ENCODE results near the gene CKS1B. TPM values are rescaled to one million over a fixed set of nuclear protein-coding genes. Genes with fewer than 3 reads are reported as not detected.
A peak's percentile ranks its signal among the peaks of the same experiment; 100 is the strongest.

CKS1B gene
- total RNA-seq, 2 experiments from 2014 or later: 1.4 to 3.9 TPM

DNA sequence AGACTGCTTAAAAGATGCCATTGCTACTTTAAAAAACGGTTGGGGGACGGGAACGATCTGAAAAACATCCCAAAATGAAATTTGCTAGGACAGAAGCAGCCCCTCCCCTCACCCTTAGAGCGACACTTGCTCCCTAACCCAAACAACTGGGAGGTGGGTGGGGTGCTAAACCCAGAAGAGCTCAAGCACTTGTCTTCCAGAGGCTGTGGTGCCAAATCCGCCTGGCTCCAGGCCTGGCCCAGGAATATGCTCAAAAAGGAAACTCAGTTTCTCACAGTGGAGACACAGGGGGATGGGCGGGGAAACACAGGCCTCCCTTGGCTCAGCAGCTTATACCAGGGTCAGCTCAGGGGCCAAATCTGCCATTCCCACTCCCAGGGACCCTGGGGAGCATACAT lies 17.9 kb upstream of the CKS1B start:
- Mint-ChIP-seq H3K4me3 (peak overlapping the region; percentile 95), H3K4me1 (ENCODE audit: low read depth) (peaks cover 58% of the 10 kb centered on the region), H3K27me3 (no peaks in the 10 kb centered on the region), H3K9me3 (no peaks in the 10 kb centered on the region), H3K27ac (peak overlapping the region; percentile 96), H3K36me3 (ENCODE audit: low read depth) (peaks cover 57% of the 10 kb centered on the region)
- DNase-seq (peak in 1 of 14 experiments; percentile 42), ATAC-seq (ENCODE audit: poor library complexity) (no peak)
- CTCF ChIA-PET: interaction anchor here (1.0 to 5.3 kb wide), 9 partner anchors 17 to 128 kb away, joined by 3 to 62 read pairs (median 9); partner anchors contain the start of genes CKS1B and PMVK
- Histone ChIP-seq H3K4me3 (ENCODE audit: low read length) (peak overlapping the region; percentile 69), H3K27ac (ENCODE audit: low read depth in 1 of 2, low read length in 2 of 2) (peak overlapping the region; percentile 100), H3K27me3 (ENCODE audit: control insufficient read depth in 1 of 2, insufficient read depth in 2 of 2, low read length in 2 of 2) (no peaks in the 10 kb centered on the region), H3K36me3 (ENCODE audit: insufficient read depth, low read length) (peaks cover 38% of the 10 kb centered on the region), H3K9me3 (ENCODE audit: control insufficient read depth in 1 of 2, insufficient read depth in 1 of 2, low read length in 2 of 2) (no peaks in the 10 kb centered on the region), H3K4me1 (ENCODE audit: insufficient read depth, low read length) (peaks cover 93% of the 10 kb centered on the region)
- intact Hi-C loops (cut with DNase I, micrococcal nuclease): loop anchor here (2.0 to 10.0 kb wide), 2 partner anchors 16 to 128 kb away; no protein-coding TSS in a partner anchor
- POLR2A ChIA-PET: interaction anchor here (1.0 to 6.6 kb wide), 9 partner anchors 14 to 129 kb away, joined by 3 to 72 read pairs (median 17); partner anchors contain the start of genes CKS1B, FLAD1, KCNN3 and SHC1
- TF ChIP-seq, protein P1, sequence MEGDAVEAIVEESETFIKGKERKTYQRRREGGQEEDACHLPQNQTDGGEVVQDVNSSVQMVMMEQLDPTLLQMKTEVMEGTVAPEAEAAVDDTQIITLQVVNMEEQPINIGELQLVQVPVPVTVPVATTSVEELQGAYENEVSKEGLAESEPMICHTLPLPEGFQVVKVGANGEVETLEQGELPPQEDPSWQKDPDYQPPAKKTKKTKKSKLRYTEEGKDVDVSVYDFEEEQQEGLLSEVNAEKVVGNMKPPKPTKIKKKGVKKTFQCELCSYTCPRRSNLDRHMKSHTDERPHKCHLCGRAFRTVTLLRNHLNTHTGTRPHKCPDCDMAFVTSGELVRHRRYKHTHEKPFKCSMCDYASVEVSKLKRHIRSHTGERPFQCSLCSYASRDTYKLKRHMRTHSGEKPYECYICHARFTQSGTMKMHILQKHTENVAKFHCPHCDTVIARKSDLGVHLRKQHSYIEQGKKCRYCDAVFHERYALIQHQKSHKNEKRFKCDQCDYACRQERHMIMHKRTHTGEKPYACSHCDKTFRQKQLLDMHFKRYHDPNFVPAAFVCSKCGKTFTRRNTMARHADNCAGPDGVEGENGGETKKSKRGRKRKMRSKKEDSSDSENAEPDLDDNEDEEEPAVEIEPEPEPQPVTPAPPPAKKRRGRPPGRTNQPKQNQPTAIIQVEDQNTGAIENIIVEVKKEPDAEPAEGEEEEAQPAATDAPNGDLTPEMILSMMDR (IDR thresholded peaks at IDR 0.05): no peak

DNA sequence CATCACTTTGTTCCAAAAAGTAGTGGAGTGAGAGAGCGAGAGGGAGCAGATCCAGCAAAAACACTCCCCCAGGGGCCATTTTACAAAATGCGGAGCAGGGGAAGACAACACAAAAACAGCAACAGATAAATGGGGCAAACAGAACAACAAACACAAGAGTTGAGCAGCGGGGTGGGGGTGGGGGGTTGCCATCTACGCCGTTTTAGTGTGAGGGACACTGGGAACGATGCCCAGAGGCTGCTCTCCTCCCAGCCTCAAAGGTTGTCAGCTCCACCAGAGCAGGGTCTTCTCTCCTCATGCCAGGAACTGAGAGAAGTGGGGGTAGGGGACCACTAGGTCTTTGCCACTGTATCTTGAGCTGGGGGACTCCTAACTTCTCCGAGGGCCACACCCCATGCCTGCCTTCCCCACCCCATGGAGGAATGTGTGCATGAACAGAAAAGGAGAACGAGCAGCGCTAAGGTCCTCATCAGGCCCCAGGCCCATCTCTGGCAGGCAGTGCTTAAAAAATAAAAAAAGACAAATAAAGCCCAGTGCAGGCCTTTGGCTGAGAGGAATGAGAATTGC lies 17.3 kb upstream of the CKS1B start:
- ChIA-PET POLR2A (interaction anchor here (1.6 to 6.6 kb wide), 4 partner anchors 13 to 61 kb away, joined by 9 to 72 read pairs (median 35); partner anchors contain the start of genes CKS1B, FLAD1 and SHC1), CTCF (interaction anchor here (1.0 to 5.1 kb wide), 3 partner anchors 42 to 105 kb away, joined by 4 to 62 read pairs (median 24); no protein-coding TSS in a partner anchor)
- H3K27ac ChIP-seq (ENCODE audit: low read depth in 1 of 2, low read length in 2 of 2): peak overlapping the region; percentile 100
- H3K4me3 ChIP-seq (ENCODE audit: low read length): no peak overlapping the region
- intact Hi-C loops (cut with DNase I, micrococcal nuclease): loop anchor here (2.0 to 10.0 kb wide), 2 partner anchors 16 to 128 kb away; no protein-coding TSS in a partner anchor
- H3K9me3 ChIP-seq (ENCODE audit: control insufficient read depth in 1 of 2, insufficient read depth in 1 of 2, low read length in 2 of 2): no peaks in the 10 kb centered on the region
- Mint-ChIP-seq H3K36me3 (ENCODE audit: low read depth) (peaks cover 51% of the 10 kb centered on the region), H3K9me3 (no peaks in the 10 kb centered on the region), H3K27me3 (no peaks in the 10 kb centered on the region), H3K4me1 (ENCODE audit: low read depth) (peaks cover 54% of the 10 kb centered on the region), H3K27ac (peak overlapping the region; percentile 96), H3K4me3 (peak overlapping the region; percentile 95)
- H3K27me3 ChIP-seq (ENCODE audit: control insufficient read depth in 1 of 2, insufficient read depth in 2 of 2, low read length in 2 of 2): no peaks in the 10 kb centered on the region
- ATAC-seq (ENCODE audit: poor library complexity): no peak
- peaks cover 89% of the 10 kb centered on the region for H3K4me1 ChIP-seq (ENCODE audit: insufficient read depth, low read length)
- no peak for DNase-seq
- TF ChIP-seq, protein P1 (IDR thresholded peaks at IDR 0.05): no peak
- H3K36me3 ChIP-seq (ENCODE audit: insufficient read depth, low read length): peaks cover 36% of the 10 kb centered on the region

DNA sequence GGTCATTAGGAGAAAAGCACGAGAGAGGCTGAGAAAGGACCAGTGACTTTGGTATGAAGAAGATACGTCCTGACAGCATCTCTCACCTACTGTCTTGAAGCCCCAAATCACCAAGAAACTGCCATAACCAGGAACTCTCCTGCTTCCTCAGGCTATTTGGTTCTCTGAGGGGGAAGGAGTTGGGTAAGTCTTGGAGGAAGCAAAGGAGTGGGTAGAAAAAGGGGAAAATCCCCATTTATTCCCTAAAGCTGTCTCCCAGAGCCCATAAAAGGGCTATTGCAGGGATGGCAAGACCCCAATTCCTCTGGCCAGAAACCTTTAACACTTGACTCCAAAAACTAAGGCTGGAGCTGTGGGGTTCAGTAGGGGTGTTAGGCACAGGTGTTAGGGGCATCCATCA lies 16.4 kb upstream of the CKS1B start:
- H3K4me1 Mint-ChIP-seq (ENCODE audit: low read depth): peaks cover 53% of the 10 kb centered on the region
- H3K27ac Mint-ChIP-seq: peak overlapping the region; percentile 96
- ChIA-PET CTCF (interaction anchor here (5.0 to 5.1 kb wide), 2 partner anchors 41 to 58 kb away, joined by 24 to 62 read pairs; no protein-coding TSS in a partner anchor), POLR2A (no interaction called here)
- no peaks in the 10 kb centered on the region for H3K9me3 Mint-ChIP-seq
- Histone ChIP-seq H3K27ac (ENCODE audit: low read depth in 1 of 2, low read length in 2 of 2) (no peak overlapping the region), H3K4me1 (ENCODE audit: insufficient read depth, low read length) (peaks cover 88% of the 10 kb centered on the region), H3K27me3 (ENCODE audit: control insufficient read depth in 1 of 2, insufficient read depth in 2 of 2, low read length in 2 of 2) (no peaks in the 10 kb centered on the region), H3K4me3 (ENCODE audit: low read length) (no peak overlapping the region), H3K9me3 (ENCODE audit: control insufficient read depth in 1 of 2, insufficient read depth in 1 of 2, low read length in 2 of 2) (no peaks in the 10 kb centered on the region), H3K36me3 (ENCODE audit: insufficient read depth, low read length) (peaks cover 34% of the 10 kb centered on the region)
- H3K4me3 Mint-ChIP-seq: peak overlapping the region; percentile 20
- ATAC-seq (ENCODE audit: poor library complexity) (no peak), DNase-seq (no peak)
- intact Hi-C loops (cut with DNase I, micrococcal nuclease): loop anchor here in 1 of 2 experiments (10.0 kb wide), 1 partner anchor 127 kb away; no protein-coding TSS in a partner anchor
- H3K27me3 Mint-ChIP-seq: no peaks in the 10 kb centered on the region
- peaks cover 51% of the 10 kb centered on the region for H3K36me3 Mint-ChIP-seq (ENCODE audit: low read depth)
- TF ChIP-seq, protein P1 (IDR thresholded peaks at IDR 0.05): no peak

Measured in CD4-positive, alpha-beta T cell (primary cell).